DLD1 (cell line): ENCODE measurements around the gene RAB3GAP1.
"Not testable (repeated sequence)": the region's sequence is repeated elsewhere in the genome, so short reads cannot be mapped to it uniquely, and the experiment has no call there.

Experiments
- in situ Hi-C: cut with HindIII; loops from 2 replicates; pipeline ENCODE4 v1.10.0; 2017; ENCODE audit warnings: low sequenced_read_pairs

RAB3GAP1 gene

DNA sequence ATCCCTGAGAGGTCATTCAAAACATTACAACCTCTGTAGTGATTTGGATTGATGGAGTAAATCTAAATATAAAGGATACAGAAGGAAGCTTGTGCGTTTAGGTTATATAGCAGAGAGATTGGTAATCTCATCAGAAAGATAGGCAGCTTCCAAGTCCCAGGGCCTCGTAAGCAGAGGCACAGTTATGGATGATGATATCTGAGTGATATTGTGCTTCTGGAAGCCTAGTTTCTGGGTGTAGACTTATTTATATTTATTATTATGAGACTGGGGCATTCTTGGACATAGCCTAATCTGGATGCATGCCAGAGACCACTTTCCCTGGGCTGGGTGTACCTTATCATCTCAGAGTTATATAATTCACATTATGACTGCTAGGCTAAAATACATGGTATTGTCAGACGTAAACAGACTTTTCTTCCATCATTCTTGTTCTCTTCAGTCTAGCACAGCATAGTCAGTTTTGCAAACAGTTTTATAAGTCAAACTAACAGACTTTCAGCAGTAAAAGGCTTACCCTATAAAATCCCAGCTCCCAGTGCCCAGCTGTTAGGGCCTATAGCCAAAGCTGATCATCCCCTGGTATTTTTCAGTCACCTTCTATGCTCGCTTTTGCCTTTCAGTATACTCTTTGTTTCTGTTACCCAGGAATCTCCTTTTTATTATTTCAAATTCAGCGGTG lies 47.9 kb downstream of the RAB3GAP1 start:
- in situ Hi-C loops = no loop called here

DNA sequence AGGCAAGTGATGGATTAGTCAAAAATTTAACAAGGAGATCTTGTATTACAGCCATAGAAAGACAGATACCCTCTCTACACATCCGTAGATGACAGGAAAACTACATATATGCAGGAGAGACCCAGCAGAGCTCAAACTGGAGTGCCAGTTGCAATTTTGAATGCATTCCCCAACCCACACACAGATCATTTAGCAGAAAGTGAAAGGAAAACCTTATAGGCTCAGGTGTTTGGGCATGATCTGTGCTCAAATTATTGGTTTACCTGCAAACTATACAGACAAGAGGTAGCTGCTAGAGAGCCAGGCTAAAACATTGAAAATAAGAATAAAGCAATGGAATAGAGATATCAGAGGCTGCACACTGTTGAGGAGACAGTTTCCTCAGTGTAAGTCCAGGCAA lies 51.8 kb downstream of the RAB3GAP1 start:
- in situ Hi-C loops = no loop called here

DNA sequence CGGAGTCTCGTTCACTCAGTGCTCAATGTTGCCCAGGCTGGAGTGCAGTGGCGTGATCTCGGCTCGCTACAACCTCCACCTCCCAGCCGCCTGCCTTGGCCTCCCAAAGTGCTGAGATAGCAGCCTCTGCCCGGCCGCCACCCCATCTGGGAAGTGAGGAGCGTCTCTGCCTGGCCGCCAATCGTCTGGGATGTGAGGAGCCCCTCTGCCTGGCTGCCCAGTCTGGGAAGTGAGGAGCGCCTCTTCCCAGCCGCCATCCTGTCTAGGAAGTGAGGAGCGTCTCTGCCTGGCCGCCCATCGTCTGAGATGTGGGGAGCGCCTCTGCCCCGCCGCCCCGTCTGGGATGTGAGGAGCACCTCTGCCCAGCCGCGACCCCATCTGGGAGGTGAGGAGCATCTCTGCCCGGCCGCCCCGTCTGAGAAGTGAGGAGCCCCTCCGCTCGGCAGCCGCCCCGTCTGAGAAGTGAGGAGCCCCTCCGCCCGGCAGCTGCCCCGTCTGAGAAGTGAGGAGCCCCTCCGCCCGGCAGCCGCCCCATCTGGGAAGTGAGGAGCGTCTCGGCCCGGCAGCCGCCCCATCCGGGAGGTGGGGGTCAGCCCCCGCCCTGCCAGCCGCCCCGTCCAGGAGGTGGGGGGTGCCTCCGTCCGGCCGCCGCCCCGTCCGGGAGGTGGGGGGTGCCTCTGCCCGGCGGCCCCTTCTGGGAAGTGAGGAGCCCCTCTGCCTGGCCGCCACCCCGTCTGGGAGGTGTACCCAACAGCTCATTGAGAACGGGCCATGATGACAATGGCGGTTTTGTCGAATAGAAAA lies 53.6 kb downstream of the RAB3GAP1 start:
- in situ Hi-C loops = not testable (repeated sequence)

DNA sequence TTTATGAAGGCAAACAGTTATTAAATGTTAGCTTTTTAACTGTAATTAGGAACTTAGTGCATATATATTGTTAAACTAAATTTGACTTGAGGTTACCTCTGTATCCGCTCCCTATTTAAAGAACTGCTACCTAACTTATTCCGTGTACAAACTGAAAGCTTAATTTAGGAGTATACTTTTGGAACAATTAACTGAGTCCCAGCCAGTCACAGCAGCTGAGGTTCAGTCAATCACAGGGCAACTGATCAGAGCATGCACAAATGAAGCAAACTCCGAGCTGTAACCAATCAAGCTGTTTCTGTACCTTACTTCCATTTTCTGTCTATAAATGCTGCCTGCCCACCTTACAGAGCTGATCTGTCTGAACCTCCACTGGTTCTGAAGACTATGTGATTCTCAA lies 61.2 kb downstream of the RAB3GAP1 start:
- in situ Hi-C loops = no loop called here

DNA sequence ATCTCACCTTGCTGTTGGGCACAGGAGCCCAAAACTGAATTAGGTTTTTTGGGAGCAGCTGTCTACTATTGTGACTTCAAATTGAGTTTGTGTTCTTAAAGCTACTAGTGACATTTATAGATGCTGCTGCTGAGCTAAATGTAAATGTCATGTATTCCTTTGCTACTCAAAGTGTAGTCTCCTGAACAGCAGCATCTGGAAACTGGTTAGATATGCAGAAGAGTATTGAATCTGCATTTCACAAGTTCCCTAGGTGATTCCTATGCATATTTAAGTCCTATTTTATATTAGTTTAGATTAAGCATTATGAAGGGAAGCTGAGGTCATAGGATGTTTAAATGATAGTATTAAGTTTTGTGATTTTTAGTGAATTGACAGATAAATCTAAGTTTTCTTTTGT lies 67.5 kb downstream of the RAB3GAP1 start:
- in situ Hi-C loops = no loop called here

DNA sequence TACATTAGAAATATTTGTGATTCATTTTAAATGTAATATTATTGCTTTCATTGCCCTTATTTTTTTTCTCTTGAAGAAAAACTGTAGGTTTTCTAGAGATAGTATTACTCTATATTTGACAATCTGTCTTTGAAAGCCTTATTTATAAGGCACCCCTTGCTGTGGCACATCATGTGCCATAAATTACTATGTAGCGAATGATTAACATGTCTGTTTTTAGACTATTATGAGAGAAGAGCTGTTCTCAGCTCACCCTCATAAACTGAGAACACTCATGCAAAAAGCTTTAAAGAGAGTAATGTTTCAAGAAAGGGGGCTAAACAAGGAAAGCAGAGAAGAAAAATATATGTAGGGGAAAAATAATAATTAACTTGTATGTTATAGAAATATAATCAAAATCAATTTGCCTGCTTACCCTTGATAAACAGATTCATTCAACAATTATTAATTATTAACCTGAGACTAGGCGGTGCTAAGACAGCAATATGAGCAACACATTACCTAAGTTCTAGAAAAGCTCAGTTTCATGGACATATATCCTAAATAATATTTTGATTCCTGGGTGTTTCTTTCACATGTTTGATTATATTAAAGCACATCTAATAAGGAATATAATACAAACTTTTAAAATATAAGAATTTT lies 69.0 kb downstream of the RAB3GAP1 start:
- in situ Hi-C loops = no loop called here

DNA sequence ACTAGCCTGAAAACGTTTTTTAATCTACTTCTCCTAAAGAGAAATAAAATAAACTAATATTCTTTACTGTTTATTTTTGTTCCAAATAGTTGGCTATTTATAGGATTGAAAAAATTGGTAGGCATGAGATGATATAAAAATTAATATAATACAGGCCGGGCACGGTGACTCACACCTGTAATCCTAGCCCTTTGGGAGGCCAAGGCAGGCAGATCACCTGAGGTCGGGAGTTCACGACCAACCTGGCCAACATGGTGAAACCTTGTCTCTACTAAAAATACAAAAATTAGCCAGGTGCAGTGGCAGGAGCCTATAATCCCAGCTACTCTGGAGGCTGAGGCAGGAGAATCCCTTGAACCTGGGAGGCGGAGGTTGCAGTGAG lies 69.6 kb downstream of the RAB3GAP1 start:
- in situ Hi-C loops = not testable (repeated sequence)

DNA sequence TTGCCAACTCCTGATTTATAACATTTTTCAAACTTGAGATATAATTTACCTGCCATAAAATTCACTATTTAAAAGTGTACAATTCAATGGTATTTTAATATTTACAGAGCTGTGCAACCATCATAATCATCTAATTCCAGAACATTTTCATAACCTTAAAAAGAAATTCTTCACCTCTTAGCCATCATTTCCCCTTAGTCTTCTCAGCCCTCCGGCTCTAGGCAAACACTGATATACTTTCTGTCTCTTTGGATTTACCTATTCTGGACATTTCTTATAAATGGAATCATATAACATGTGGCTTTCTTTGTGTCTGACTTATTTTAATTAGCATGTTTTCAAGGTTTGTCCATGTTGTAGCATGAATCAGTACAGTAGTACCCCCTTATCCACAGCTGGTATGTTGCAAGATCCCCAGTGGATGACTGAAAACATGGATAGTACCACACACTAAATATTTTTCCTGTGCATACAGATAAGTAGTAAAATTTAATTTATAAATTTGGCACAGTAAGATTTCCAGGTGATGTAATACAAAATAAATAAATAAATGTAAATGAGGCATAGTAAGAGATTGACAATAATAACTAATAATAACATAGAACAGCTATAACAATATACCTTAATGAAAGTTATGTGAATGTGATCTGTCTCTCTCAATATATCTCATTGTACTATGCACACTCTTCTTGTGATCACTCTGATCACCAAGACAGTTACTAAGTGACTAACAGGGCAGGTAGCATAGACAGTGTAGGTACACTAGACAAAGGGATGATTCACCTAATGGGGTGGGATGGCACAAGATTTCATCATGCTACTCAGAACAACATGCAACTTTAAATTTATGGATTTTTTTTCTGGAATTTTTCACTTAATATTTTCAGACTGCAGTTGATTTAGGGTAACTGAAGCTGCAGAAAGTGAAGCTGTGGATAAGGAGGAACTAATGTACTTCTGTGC lies 73.1 kb downstream of the RAB3GAP1 start:
- in situ Hi-C loops = no loop called here

DNA sequence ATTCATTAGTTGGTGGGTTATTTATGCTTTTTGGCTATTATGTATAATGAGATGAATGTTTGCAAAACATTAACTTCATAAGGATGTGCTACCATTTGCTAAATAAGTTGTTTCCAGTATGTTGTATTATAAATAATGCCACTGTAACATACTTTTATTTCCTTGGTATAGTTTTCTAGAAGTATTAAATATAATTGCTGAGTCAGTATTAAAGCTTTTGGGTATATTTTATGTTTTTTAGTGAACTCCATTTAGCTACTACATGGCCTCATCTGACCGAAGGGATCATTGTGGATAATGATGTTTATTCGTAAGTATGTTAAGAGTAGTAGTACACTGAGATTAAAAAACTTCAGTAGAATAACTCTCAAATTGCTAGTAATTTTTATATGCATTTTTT lies 73.8 kb downstream of the RAB3GAP1 start:
- in situ Hi-C loops = no loop called here

DNA sequence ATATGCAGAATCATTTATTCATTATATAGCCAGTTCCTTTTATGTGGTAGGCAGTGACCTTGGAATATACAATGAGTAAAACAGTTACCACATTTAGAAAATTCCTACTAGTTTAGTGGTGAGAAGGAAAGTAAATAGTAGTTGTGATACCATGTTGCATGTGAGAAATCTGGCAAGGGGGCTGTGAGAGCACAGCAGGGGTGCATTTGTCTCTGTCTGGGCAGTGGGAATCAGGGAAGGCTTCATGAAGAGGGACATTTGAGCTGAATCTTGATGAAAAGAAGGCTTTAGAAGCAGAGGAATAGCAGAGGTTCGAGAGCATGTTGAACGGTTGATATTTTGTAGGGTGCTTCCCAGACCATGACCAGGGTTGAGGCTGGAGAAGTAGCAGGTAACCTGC lies 78.7 kb downstream of the RAB3GAP1 start:
- in situ Hi-C loops = no loop called here

DNA sequence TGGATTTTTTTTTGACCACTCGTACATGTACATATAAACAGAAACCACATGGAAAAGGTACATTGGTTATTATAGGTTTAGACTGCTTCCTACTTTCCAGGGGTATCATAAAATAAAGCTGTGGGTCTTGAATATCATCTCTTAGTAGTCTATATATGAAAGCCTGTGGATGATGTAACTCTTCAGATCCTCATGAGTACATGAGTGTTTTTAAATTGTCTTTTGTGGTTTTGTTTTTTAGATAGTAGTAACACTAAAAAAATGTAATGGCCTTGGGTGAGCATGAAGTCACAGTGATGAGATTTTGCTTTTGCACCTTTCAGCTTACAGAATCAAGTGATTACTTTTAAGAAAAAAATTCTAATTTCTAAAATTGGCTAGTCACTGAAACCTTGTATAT lies 80.2 kb downstream of the RAB3GAP1 start:
- in situ Hi-C loops = no loop called here

DNA sequence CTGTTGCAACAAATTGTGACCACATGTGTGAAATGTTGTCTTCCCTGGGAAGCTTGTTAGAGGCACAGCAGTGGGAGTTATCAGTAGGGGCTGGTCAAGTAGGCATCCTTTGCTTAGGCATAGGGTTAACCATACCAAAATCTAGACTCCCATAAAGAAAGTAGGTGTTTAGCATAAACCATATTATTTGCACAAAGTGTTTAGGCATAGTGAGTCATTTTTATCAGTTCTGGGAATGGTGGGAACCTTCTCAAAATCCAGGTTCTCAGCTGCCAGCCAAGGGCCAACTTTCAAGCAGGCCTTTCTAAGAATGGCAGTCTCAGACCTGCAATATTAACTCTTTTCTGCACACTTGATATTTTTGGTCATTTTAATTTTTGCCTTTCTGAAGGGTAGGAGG lies 88.5 kb downstream of the RAB3GAP1 start:
- in situ Hi-C loops = no loop called here

DNA sequence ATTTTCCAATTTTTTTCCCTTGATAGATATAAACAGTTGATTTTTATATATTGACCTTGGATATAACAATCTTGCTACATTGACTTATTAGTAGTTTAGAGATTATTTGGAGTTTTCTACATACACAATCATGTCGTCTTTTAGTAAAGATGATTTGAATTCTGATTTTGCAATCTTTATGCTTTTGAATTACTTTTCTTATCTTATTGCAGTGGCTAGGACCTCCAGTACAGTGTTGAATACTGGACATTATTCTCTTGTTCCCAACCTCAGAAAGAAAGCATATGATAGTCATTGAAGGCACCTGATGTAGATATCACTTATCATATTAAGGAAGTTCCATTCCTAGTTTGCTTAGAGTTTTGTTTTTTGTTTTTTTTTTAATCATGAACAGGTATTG lies 90.2 kb downstream of the RAB3GAP1 start:
- in situ Hi-C loops = no loop called here

DNA sequence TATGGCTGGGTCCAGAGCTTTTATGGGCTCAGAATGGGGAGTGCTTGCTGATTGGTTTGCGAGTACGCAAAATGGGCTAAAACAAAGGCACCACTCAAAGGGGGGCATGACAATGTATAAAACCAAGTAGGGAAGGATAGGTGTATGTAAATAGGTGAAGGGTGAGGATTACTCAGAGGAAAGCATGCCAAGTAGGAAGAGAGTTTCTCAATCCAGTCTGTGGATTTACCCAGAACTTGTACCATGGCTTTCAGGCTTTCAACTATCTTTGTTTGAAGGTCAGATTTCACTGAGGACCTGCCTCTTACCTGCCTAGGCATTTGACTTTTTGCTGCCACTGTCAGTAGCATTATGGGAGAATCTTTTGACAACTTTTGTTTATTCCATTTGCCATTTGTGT lies 92.3 kb downstream of the RAB3GAP1 start:
- in situ Hi-C loops = no loop called here

DNA sequence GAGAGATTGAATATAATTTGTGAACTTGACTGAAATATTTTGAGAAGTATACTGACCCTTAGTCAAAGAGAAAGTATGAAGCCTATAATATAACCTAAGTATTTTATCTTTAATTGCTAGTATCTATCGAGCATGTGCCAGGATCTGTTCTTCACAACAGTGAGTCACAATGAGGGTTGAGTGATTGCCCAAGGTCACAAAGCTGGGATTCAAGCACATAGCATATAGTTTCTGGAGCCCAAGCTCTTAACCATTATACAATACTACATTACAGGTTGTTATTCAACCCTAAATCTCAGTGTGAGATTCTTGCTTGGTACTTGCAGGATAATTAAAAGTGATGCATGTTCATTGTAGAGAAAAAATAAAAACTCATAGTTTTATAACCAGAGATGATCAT lies 97.2 kb downstream of the RAB3GAP1 start:
- in situ Hi-C loops = no loop called here

DNA sequence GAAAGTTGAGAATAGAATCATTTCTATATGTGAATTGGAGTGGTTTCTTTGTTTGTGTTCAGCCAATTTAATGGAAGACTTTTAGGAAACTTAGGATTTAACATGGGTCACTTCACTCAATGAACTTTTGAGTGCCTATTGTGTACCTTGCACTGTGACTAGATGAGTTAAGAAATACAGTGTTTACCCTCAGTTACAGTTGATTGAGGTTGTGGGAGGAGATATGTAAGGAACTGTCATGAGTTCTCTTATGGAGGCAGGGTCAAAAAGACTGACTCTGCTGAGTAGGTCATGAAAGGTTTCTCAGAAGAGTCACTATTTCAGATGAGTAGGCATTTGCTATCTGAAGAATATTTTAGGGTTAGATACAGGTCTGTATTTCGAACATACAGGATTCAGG lies 98.6 kb downstream of the RAB3GAP1 start:
- in situ Hi-C loops = no loop called here

DNA sequence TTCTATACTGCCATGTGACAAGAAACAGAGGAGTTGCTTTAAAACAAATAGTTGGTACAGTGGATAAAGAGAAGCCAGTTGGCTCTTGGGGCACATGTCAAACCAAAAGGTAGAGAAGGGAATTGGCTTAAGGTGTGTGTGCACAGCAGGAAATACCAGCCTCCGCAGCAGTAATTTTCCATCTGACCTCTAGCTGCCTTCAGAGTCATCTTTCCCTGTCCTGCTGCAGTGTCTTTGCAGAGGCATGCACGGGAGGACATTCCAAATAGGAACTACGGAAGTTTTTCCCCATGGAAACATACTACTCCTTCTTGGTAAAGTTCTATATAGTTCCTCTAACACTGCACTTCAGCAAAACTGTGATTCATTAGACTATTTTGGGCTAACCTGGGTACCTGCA lies 99.5 kb downstream of the RAB3GAP1 start:
- in situ Hi-C loops = no loop called here

DNA sequence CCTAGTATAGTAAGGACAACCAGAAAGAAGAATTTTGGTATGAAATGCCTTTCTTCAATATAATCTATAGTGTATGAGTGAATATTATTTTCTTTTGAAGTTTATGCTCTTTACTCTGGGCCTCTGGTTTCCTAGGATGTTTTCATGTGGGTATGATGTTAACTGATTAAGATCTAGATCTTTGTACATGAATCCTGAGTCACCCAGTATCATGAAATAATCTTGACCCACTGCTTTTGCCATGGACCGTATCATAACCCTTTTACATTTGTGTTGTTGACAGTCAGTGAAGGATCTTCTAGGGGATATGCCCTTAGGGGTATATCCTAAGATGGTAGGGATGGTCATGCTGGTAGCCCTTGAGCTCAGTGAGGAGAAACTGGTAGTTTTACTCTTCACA lies 100.3 kb downstream of the RAB3GAP1 start:
- in situ Hi-C loops = no loop called here

DNA sequence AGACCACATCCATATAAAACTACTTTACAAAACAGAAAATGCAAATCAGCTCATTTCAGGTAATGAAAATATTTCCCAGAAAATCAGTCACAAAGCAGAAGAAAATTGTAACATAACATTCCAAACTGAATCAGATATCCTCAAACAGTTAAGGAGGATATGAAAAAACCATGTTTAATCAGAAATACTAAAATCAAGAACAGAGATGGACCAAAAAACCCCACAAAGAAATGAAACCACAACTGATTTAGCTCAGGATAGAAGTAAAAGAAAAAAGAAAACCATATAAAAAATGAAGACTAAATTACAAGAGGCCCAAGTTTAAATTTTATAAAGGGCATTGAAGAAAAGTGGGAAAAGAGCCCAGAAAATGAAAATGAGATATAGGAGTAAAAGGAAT lies 102.9 kb downstream of the RAB3GAP1 start:
- in situ Hi-C loops = no loop called here

DNA sequence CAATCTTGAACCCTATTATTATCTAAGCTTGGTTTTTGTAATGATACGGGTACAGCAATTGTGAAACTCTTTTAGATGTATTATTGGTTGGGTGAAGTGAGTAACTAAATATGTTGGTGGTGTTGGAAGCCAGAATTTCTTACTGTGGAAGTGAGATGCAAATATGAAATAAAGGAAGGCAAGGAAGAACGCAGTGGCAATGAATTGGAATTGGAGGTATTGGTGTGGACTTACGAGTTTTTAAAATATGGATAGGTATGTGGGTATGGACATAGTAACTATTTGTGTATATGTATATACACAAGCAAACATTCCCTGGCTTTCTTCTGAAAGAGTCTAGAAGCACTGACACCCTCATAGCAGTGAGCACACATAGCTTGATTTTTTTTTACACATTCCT lies 105.8 kb downstream of the RAB3GAP1 start:
- in situ Hi-C loops = no loop called here

DNA sequence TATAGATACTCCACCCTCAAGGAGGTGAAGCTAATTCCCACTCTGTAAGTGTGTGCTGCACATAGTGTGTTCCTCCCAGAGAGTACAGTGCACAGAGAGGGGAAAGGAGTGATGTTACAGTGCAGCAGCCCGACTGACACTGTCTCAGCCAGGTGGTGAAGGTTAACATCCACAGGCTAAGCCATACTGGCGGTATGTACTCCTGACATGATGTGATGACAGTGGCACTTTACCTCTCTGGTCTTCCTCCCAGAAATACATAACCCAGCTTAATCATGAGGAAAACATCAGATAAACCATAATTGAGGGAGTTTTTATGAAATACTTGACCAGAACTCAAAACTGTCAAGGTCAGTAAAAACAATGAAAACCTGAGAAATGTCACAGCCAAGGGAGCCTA lies 107.1 kb downstream of the RAB3GAP1 start:
- in situ Hi-C loops = no loop called here
